OCI-LY1 (cell line): ENCODE results near the gene SMAD9.
A peak's percentile ranks its signal among the peaks of the same experiment; 100 is the strongest.

Experiments used
- H2AFZ ChIP-seq: fragments of 200-600 bp; sonication (generic), shearing (Covaris generic); 2 replicates; pipeline ENCODE4 v1.6.0; 2014; ENCODE audit warnings: antibody characterized with exemption, mild to moderate bottlenecking, low read length
- H3F3A ChIP-seq: fragments of 200-600 bp; sonication (generic), shearing (Covaris generic); 2 replicates; pipeline ENCODE4 v1.6.0; 2014; ENCODE audit warnings: mild to moderate bottlenecking, antibody characterized with exemption, low read length, moderate library complexity; ENCODE audit not compliant: insufficient read depth
- H3K27ac ChIP-seq: fragments of 200-600 bp; sonication (generic); 2 replicates; pipeline ENCODE4 v1.5.1; 2014; ENCODE audit warnings: low read length, mixed run types, mild to moderate bottlenecking, low read depth; ENCODE audit not compliant: poor library complexity, severe bottlenecking
- H3K27me3 ChIP-seq: fragments of 200-600 bp; sonication (generic); 2 replicates; pipeline ENCODE4 v1.6.0; 2014; ENCODE audit warnings: antibody characterized with exemption, mild to moderate bottlenecking, low read length, moderate library complexity; ENCODE audit not compliant: insufficient read depth
- H3K36me3 ChIP-seq: fragments of 200-600 bp; sonication (generic); 2 replicates; pipeline ENCODE4 v1.6.1; 2014; ENCODE audit warnings: mild to moderate bottlenecking, antibody characterized with exemption, low read length, moderate library complexity, mixed read lengths; ENCODE audit not compliant: insufficient read depth
- H3K4me1 ChIP-seq: fragments of 200-600 bp; sonication (generic); 2 replicates; pipeline ENCODE4 v1.5.1; 2014; ENCODE audit warnings: mild to moderate bottlenecking, low read length, moderate library complexity; ENCODE audit not compliant: insufficient read depth, severe bottlenecking
- H3K4me2 ChIP-seq: fragments of 200-600 bp; sonication (generic), shearing (Covaris generic); 2 replicates; pipeline ENCODE4 v1.6.1; 2014; ENCODE audit warnings: low read length
- H3K4me3 ChIP-seq: fragments of 200-600 bp; sonication (generic); 2 replicates; pipeline ENCODE4 v1.5.1; 2014; ENCODE audit warnings: low read length, low read depth, mild to moderate bottlenecking, mixed read lengths; ENCODE audit not compliant: poor library complexity, severe bottlenecking
- H3K79me2 ChIP-seq: fragments of 200-600 bp; shearing (Covaris generic); 2 replicates; pipeline ENCODE4 v1.6.1; 2016; ENCODE audit warnings: mixed run types, low read length, mixed read lengths; ENCODE audit not compliant: insufficient read depth
- H3K9ac ChIP-seq: fragments of 200-600 bp; sonication (generic), shearing (Covaris generic); 2 replicates; pipeline ENCODE4 v1.6.1; 2014; ENCODE audit warnings: mild to moderate bottlenecking, low read length, mixed read lengths
- H3K9me2 ChIP-seq: fragments of 200-600 bp; sonication (generic), shearing (Covaris generic); 2 replicates; pipeline ENCODE4 v1.6.1; 2014; ENCODE audit warnings: low read depth, mild to moderate bottlenecking, low read length, mixed read lengths
- H3K9me3 ChIP-seq: fragments of 200-600 bp; shearing (Covaris generic); 2 replicates; pipeline ENCODE4 v1.6.1; 2014; ENCODE audit warnings: low read length, mixed read lengths
- H4K20me1 ChIP-seq: fragments of 200-600 bp; sonication (generic), shearing (Covaris generic); 2 replicates; pipeline ENCODE4 v1.6.0; 2016; ENCODE audit warnings: mild to moderate bottlenecking, low read length; ENCODE audit not compliant: insufficient read depth
- EZH2 ChIP-seq: fragments of 200-600 bp; sonication (generic), shearing (Covaris generic); IDR thresholded peaks from 2 replicates; pipeline ENCODE4 v1.8.0; 2017; ENCODE audit warnings: borderline replicate concordance, mixed run types, mild to moderate bottlenecking, antibody characterized with exemption, low read length, moderate library complexity, mixed read lengths
- TF ChIP-seq, protein P1 (sequence below): fragments of 200-600 bp; sonication (generic), shearing (Covaris generic); IDR thresholded peaks from 2 replicates; pipeline ENCODE4 v1.5.1; 2017; ENCODE audit warnings: mild to moderate bottlenecking, antibody characterized with exemption, low read length, moderate library complexity, mixed read lengths

Gene SMAD9

GRCh38 chr13:36919171-36919832 is 736 bp downstream of the SMAD9 start:
- Histone ChIP-seq H3F3A (no peaks in the 10 kb centered on the region), H3K27ac (no peak overlapping the region), H3K4me2 (peak overlapping the region; percentile 23; the same call in 1 of the 2 replicates), H3K9ac (no peak overlapping the region), H2AFZ (no peak overlapping the region), H4K20me1 (no peaks in the 10 kb centered on the region), H3K36me3 (no peaks in the 10 kb centered on the region), H3K9me3 (no peaks in the 10 kb centered on the region), H3K27me3 (no peaks in the 10 kb centered on the region), H3K79me2 (no peaks in the 10 kb centered on the region), H3K4me1 (no peaks in the 10 kb centered on the region), H3K4me3 (peak overlapping the region; percentile 16), H3K9me2 (no peaks in the 10 kb centered on the region)
- TF ChIP-seq, protein P1, sequence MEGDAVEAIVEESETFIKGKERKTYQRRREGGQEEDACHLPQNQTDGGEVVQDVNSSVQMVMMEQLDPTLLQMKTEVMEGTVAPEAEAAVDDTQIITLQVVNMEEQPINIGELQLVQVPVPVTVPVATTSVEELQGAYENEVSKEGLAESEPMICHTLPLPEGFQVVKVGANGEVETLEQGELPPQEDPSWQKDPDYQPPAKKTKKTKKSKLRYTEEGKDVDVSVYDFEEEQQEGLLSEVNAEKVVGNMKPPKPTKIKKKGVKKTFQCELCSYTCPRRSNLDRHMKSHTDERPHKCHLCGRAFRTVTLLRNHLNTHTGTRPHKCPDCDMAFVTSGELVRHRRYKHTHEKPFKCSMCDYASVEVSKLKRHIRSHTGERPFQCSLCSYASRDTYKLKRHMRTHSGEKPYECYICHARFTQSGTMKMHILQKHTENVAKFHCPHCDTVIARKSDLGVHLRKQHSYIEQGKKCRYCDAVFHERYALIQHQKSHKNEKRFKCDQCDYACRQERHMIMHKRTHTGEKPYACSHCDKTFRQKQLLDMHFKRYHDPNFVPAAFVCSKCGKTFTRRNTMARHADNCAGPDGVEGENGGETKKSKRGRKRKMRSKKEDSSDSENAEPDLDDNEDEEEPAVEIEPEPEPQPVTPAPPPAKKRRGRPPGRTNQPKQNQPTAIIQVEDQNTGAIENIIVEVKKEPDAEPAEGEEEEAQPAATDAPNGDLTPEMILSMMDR: no peak
- no peak for TF ChIP-seq EZH2

DNA sequence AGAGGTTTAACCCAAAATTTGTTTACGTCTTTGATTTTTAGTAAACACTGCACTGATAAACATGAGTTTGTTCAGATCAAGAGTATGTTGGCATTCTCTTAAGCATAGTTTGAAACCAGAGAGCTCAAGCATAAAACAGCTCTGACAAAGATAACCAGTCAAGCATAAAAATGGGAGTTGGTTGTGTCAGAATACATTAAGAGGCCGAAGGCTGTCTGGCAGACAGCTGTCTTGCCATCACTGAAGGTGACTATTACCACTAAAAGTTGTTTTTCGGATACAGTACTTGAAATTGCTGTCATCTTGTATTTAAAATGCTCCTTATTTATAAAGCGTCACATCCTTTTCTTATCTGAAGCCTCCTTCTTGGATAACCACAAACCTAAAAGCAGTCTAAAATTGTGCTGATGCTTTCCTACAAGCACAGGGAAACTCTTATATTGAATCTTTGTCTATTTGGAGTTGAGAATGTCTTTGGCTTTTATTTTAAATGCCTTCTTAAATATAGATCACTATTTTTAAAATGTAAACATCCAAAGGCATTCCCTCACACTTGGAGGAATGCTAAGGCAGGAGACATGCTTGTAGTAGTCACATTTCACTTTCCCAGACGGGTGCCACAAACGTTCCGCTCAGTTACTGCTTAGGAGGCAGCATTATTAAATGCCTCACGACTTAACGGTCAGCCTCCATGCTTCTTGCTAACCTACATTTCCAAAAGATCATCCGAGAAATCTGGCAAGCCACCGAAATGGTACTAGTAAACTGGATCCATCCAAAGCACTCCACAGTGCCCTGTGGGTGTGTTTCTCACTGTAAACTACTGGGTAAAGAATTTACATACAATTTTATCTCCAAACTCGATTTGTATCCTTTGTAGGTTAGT is 1.5 kb downstream of the SMAD9 start:
- Histone ChIP-seq H3K4me2 (no peak overlapping the region), H3K27ac (no peak overlapping the region), H3K79me2 (no peaks in the 10 kb centered on the region), H3K4me1 (no peaks in the 10 kb centered on the region), H3K9me2 (no peaks in the 10 kb centered on the region), H3K36me3 (no peaks in the 10 kb centered on the region), H2AFZ (no peak overlapping the region), H4K20me1 (no peaks in the 10 kb centered on the region), H3K9me3 (no peaks in the 10 kb centered on the region), H3K27me3 (no peaks in the 10 kb centered on the region), H3F3A (no peaks in the 10 kb centered on the region), H3K9ac (no peak overlapping the region), H3K4me3 (no peak overlapping the region)
- TF ChIP-seq, protein P1: no peak
- no peak for TF ChIP-seq EZH2

DNA sequence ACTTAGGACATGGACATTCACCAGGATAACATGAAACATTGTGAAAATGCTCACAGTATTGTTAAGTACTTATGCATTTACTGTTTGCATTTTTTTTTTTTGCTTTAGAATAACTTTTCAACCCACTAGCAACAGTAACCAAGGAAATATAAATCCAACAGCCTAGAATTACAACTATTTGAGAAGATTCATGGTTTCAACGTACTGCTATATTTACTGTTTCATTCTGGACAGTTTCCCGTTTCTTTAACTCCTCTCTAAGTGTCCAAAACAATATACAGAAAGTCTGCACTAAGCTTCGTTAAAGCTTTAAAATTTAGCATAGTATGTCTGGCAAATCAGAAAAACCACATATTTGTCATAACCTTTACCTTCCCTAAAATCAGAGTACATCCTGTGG is 2.7 kb downstream of the SMAD9 start:
- Histone ChIP-seq H3K79me2 (no peaks in the 10 kb centered on the region), H3K27ac (no peak overlapping the region), H3F3A (no peaks in the 10 kb centered on the region), H3K27me3 (no peaks in the 10 kb centered on the region), H3K4me3 (no peak overlapping the region), H3K9me2 (no peaks in the 10 kb centered on the region), H3K4me2 (no peak overlapping the region), H3K36me3 (no peaks in the 10 kb centered on the region), H2AFZ (no peak overlapping the region), H3K9me3 (no peaks in the 10 kb centered on the region), H3K9ac (no peak overlapping the region), H3K4me1 (no peaks in the 10 kb centered on the region), H4K20me1 (no peaks in the 10 kb centered on the region)
- TF ChIP-seq, protein P1: no peak
- no peak for TF ChIP-seq EZH2
